Measurements from ENCODE around the gene PEX1.
"Not testable (repeated sequence)": the region's sequence is repeated elsewhere in the genome, so short reads cannot be mapped to it uniquely, and the experiment has no call there.

Gene PEX1

DNA sequence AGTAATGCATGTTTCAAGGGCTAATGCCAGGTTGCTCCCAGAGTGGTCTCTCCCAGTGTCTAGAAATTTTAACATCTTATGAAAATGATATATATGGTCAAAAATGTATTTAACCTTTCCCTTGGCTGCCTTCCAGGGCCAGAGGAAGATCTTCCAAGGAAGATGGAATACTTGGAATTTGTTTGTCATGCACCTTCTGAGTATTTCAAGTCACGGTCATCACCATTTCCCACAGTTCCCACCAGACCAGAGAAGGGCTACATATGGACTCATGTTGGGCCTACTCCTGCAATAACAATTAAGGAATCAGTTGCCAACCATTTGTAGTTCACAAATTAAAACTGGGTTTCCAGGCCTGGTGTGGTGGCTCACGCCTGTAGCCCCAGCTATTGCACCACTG, 72.1 kb downstream of the PEX1 start:
- DNase-seq: no peak

DNA sequence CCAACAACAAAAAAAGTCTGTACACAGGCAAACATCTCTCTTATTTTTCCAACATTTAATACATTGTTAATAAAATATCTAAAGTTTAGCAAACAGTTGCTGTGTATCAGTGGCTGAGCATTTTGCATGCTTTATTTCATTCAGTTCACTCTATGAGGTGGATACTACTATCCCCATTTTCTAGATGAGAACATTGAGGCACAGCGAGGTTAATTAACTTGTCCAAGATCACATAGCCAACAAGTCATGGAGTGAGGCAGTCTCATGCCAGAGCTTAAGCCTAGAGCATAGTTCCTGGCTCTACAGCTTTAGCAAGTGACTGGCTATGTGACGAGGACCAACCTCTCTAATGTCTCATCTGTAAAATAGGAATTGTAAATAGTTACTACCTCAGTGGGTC, 76.7 kb downstream of the PEX1 start:
- no peak for DNase-seq

DNA sequence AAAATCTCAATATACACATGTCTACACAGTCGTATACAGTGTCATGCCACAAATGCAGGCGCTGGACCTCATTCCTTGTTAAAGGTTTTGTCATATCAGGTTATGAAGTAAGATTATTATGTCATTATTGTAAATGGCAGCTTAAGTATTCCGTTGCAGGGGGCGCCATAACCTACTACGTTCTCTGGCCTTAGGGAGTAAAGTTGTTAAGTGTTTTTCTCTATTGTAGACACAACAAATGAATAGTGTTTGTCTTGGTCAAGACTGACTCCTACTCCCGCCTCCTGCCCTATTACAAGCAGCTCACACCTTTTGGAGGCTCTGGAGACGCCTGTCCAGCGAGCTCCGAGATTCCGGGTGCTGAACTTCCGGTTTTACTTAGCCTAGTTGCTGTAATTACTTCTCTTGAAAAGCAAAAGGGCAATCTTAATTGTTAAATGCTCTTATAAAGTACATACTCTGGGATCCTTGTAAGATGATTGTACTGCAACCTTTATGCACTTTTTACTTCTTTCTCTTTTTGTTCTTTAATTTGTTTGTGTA, 80.0 kb downstream of the PEX1 start:
- peak; percentile 24 for DNase-seq

DNA sequence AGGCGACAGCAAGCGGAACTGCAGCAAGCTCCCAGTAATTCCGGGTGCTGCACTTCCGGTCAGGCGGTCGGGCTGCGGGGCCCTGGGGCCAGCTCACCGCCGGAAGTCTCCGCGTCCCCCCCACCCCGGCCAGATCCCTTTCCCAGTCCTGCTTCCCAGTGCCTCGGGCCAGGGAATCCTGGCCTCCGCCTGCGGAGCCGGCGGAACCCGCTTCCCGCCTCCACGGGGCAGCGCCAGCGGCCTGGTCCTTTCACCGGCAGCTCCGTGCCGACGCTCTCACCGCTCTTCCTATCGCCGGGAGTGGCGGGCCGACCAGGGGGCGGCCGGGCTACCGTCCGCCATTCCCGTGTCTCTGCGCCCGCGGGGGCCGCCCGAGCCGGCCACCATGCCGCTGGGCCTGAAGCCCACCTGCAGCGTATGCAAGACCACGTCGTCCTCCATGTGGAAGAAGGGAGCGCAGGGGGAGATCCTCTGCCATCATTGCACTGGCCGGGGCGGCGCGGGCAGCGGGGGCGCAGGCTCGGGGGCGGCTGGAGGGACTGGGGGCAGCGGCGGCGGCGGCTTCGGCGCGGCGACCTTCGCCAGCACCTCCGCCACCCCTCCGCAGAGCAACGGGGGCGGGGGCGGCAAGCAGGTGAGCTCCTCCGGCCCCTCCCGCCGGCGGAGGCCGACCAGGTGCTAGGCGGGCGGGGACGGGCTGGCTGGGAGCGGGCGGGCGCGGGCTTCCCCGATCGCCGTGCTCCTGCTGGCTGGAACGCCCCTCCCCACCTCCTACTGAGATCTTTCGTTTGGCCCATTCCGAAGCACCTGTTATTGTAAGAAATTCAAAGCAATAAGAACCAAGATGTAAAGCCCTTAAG, 80.7 kb downstream of the PEX1 start, which contains the start of gene GATAD1:
GATAD1 (plus strand) TSS at position 138 of the 860 bp plus-strand sequence; CDS start at position 386, 248 bp downstream.
- peak; percentile 80 for DNase-seq

DNA sequence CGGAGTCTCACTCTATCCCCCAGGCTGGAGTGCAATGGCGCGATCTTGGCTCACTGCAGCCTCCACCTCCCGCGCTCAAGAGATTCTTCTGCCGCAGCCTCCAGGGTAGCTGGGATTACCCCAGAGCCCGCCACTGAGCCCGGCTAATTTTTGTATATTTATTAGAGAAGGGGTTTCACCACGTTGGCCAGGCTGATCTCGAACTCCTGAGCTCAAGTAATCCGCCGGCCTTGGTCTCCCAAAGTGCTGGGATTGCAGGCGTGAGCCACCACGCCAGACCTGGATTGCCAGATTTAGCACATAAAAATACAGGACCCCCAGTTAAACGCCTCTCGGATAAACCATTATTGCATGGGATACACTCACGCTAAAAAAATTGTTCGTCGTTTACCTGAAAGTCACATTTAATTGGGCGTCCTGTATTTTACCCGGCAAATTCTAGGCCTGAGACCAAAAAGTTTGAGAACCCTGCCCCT, 81.4 kb downstream of the PEX1 start:
- DNase-seq: no peak

DNA sequence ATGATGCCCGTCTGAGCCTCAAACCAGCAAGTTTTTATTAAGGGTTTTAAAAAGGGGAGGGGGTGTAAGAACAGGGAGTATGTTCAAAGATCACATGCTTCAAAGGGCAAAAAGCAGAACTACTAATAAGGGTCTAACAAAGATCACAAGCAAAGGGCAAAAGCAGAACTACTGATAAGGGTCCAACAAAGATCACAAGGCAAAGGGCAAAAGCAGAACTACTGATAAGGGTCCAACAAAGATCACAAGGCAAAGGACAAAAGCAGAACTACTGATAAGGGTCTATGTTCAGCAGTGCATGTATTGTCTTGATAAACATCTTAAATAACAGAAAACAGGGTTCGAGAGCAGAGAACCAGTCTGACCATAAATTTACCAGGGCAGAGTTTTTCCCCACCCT, 85.6 kb downstream of the PEX1 start:
- not testable (repeated sequence) for DNase-seq

DNA sequence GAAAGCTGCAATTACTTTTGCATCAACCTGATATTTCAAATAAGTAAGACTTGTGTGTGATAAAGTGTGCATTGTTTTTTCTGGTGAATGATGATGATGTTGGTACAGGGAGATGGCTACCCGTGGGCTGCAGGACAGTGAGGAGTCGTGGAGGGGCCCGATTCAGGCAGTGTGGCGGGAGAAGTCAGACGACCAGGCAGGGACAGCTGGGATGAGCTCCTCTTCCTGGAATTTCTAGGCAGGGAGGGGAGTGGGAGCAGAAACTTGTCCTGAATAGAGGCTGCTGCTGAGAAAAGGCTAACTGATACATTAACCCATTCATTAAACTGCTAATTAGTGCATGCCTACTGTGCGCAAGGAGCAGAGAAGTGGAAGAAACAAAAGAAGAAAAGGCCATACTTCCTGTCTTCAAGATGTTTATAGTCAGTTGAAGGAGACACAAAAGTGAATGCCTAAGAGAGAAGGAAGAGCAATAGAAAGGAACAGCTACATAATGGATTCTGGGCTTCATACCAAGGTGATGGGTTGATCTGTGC, 90.3 kb downstream of the PEX1 start:
- no peak for DNase-seq

Data from NCI-H2107 (cell line).